Stimulated activated CD8-positive, alpha-beta memory T cell treated with anti-CD3 and anti-CD28 coated beads, Interleukin-2, amount 100 ng/mL, for 1 hour (primary cell): ENCODE measurements around the gene TLE5.
A peak's percentile ranks its signal among the peaks of the same experiment; 100 is the strongest.
"Not testable (repeated sequence)": the region's sequence is repeated elsewhere in the genome, so short reads cannot be mapped to it uniquely, and the experiment has no call there.

Experiments
- DNase-seq, 2 donors: peaks; one replicate each; pipeline ENCODE4 v3.0.0-alpha.2; 2020; ENCODE audit warnings: low read depth in 2 of 2

Gene TLE5

DNA sequence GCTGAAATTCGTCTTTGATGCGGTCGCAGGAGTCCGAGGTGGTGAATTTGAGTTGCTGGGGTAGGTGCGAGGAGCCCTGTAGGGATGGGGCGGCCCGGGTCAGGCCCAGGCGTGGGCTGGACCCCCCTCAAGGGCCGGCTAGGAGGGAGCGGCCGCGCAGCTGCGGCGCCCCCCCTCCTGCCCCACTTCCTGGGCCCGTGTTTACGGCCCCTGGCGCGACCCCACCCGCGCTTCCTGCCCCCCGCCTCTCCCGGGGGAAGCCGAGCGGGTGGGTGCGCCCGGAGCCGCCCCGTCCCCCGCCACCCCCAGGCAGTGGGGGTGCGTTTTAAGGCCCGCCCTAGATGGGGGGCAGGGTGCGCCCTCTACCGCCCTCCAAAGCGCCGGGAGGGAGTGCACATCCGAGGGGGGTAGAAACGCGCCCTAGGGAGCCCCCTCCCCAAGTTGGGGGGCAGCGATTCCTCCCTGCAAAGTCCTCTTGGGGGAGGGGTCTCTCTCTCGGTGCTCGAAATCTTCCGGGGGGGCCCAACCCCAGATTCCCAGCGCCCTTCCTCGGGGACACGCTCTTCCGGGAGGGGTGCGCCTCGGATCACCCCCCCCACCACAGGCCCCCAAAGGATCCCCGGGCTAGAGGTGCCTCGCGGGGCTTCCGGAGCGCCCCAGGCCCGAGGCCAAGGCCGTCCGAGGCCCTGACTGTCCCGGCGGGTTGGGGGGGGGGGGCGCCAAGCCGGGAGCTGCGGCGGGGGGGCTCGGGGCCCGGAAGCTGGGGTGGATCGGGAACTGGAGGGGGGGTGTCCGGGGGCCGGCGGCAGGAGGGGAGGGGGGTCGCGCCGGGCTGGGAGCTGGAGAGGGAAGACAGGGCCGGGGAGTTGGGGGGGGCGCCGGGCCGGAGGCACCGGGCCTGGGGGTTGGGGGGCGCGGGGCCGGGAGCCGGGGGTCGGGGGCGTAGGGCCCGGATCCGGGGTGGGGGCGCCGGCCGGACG, 823 bp downstream of the TLE5 start:
- peak; percentile 56 to 57 for DNase-seq

DNA sequence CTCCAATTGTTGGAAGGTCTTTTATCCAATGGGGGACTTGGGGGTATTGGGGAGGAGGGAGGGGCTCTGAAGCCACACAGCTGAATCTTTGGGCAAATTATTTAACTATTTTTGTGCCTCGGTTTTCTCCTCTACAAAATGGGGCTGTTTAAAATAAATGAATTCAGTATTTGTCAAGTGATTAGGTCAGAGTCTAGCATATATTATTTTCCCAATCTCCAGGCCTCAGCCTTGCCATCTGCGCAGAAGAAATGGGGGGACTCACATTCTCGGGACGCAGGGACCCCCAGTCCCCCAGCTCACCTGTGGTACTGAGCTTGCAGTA, 1.5 kb downstream of the TLE5 start:
- DNase-seq: no peak

DNA sequence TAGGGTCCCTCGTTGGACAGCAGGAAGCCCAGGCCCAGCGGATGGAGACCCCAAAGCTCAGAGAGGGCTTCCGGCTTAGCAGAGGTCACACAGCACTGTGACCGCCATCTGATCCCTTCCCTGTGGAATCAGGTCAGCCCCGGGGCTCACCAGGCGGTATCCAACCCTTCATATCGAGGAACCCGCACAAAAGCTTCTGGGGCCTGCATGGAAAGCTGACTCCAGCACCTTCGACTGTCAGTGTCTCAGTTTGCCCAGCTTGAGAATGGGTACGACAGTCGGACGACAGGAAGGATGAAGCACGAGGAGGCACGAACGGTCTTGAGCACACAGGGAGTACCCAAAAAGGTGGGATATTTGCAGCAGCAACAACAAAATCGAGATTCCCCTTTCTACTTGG, 2.6 kb downstream of the TLE5 start:
- no peak for DNase-seq

DNA sequence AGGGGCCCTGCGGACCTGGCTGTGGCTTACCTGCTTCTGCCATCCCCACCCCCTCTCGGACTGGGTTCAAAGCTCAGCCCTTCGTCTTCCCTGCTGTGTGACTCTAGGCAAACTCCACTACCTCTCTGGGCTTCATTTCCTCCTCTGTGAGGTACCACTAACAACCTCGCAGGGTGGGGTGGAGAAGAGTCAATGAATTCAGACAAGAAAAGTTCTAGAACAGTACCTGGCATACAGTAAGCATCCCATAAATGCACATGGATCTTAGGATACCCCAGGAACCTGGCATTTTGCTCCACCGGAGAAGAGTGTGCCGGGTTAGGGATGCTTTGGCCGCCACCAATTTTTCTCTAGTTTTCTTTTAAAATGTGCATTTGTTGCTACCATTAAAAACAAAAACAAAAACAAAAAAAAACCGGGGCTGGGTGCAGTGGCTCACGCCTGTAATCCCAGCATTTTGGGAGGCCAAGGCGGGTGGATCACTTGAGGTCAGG, 3.4 kb downstream of the TLE5 start:
- no peak for DNase-seq

DNA sequence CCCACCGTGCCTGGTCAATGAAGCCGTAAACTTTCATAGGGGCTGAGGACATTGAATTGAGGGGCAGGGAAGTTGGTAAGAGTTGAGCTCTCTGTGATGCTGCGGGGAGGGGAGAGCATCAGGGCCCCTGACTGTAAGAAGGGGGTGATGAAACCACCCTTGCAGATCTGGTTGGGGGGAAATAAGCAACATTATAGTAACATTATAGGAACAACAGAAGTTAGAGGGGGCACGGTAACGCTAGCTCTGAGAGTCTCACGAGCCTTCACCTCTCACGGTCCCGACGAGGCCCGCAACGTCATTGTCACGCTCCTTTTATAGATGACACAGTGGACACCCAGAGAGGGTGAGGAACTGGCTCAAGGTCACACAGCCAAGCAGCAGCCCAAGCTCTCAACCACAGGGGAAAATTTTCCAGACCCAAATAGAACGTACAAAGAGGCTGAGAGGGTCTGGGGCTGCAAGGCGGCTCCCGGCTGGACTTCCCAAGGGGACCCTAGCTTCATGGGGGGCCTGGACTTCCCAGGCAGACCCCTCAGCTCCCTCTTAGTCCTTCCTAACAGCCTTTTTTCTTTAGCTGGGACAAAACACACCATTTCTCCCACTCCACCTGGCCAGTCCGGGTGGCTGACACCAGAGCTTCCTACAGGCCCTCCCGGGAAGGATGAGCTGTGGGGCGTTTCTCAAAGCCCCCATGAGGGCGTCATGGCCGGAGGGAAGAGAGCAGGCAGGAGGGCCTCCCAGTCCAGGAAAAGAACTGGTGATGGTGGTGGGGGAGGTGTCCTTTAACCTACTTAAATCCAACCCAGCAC, 4.1 kb downstream of the TLE5 start:
- no peak for DNase-seq

DNA sequence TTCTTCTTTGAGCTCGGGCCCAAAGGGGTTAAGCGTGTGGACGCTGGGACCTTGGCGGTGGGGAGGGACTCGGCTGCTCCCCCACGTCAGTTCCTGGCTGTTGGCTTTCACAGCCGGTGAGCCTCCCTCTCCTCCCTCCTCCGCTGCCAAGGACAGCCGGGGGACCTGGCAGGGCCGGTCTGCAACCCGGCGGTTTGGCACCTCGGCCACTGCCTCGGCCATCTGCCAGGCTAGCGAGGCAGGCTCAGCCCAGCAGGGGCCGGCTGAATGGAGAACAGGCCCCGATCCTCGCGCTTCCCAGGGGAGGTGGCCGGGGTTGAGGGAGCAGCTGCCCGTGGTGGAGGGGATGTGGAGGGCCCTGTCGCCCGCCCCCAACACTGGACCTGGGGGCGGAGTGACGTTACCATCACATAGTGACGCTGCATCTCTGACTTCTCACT, 5.0 kb downstream of the TLE5 start:
- no peak for DNase-seq

DNA sequence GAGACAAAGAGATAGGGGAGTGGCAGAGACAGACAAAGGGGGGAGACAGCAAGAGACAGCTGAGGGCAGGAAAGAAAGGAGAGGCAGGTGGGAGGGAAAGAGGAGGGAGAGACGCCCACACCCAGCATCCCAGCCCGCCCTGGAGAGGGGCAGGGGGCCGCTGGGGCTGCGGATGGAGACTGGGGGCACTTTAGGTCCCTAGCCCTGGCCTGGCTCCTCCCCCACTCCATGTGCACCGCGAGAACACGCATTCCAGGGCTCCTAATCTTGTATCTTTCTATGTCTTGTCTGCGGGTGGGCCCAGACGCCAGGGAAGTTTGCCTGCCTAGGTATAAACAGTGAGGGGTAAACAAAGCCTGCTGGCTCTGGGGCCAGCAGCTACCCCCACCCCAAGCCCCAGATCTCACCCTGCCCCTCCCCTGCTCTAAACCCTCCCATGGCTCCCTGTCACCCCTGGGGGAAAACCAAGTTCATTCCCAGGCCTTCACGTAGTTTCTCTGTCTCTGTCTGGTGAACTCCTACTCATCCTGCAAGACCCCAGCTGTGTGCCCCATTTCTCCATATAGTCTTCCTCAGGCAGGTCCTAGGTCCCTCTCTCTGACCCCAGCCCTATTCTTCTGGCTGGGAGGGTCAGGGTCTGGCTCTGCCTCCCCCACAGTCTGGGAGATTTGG, 5.7 kb downstream of the TLE5 start:
- no peak for DNase-seq

DNA sequence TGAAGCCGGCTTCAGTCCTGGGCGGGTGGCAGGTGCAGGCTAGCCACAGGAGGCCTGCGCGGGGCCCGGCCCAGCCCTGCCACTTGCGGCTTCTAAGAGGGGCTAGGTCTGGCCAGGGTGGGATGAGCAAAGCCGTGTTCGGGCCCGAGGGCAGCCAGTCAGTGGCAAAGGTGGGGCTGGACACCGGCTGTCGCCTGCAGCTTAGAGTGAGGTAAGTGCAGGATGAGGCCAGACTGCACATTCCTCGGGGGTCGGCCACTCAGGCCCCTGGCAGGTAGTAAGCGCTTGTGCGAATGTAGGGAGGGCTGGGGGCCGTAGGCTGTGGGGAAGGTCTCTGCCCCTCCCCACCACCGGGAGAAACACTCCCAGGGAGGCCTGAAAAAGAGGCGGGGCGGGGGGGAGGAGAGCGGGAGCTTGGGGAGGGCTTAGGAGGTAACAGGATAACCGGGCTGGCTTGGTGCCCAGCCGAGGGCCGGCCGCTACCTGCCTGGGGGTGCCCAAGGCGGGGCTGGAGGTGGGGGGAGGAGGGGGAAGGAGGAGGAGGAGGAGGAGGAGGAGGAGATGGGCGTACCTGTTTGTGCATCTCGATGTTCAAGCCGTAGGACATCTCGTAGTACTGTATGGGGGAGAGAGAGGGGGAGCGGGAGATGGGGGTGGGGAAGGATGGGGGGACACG, 6.4 kb downstream of the TLE5 start:
- no peak for DNase-seq

DNA sequence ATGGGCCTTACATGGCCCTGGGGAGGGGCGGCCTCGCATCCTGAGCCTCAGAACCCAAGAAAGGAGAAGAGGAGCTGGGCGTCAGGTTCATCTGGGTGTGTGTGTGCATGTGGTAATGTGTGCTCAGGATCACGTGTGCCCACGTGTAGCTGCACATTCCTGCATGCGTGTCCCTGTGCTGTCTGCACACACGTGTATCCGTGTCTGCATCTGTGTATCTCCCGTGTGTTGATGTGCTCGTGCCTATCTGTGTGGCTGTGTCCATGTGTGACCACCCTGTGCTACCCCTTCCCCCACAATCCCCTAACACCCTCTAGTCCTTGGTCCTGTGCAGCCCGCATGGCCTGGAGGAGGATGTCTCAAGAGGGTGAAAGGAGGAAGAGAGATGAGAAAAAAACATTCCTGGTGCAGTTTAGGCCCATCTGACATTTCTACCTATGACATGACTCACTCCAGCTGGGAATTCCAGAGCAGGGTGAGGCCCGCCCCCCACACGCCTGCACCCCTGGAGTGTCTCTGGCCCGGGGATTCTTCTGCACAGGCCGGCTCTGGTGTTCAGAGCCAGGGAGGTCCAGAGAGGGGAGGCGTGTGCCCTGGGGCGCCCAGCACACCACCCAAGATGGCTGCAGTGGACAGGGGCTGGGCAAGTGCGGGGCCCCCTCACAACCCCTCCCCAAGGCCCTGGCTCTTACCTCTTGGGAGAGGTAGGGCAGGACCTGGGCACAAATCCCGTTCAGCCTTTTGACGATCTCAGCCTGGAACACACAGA, 7.1 kb downstream of the TLE5 start:
- DNase-seq: no peak

DNA sequence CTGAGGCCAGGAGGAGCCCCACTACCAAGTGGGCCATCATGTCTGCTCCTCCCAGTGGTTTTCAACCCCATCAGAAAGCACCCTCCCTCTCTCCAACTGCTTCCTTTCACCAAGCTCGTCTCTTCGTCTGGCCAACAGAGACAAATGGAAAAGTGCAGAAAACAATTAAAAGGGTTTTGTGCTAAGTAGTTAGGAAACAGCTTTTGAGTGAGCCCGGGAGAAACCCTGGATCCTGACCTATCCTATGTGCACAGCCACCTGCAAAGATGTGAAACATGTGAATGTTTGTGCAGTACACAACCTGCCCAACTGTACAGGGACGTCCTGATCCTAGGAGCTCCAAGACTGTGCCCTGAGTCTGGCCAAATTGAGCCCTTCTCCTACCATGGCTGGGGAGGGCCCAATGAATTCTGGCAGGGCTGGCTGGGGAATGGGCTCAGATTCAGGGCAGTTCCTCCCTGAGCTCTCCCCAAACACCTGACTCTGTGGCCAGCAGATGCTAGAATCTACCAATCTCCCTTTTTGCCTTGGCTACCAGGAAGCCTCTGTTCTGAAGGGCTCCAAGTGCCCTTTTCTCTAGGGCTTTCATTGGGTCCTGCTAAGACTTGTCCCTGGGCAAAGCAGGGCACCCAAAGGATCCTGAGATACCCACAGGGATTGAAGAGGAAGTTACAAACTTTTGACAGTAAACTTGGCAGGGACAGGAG, 7.9 kb downstream of the TLE5 start:
- DNase-seq: no peak

DNA sequence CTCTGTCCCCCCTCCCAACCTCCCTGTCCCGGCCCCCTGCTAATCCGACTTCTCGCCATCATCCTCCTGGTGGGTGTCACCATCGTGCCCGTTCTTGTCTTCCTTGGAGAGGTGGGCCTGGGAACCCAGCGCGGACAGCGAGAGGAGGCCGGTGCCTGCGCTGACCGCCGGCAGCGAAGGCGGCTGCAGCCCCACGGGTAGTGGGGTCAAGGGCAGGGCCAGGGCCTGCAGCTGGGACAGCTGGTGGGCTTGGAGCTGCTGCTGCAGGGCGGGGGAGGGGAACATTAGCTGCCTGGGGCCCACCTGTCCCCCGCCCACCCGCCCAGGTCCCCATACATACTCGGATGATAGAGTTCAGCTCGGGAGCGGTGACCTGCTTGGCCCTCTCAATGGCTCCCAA, 8.5 kb downstream of the TLE5 start:
- no peak for DNase-seq

DNA sequence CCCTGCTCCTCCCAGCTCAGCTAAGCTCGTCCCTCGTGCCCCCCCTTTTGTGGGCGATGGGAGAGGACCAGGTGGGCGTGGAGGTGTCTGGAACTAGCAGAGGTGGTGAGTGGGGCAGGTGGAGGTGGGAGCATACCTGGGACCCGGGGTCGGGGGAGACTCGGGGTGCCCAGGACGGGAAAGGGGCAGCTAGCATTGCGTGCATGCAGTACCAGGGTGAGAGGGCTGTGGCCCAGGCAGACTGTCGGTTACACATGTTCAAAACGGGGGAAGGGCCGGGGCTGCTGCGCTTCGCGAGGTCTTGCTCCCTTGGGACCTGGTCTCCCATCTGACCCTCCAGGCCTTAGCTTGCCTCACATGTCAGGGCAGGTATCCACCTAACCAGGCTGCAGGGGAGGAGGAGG, 9.1 kb downstream of the TLE5 start:
- DNase-seq: no peak

DNA sequence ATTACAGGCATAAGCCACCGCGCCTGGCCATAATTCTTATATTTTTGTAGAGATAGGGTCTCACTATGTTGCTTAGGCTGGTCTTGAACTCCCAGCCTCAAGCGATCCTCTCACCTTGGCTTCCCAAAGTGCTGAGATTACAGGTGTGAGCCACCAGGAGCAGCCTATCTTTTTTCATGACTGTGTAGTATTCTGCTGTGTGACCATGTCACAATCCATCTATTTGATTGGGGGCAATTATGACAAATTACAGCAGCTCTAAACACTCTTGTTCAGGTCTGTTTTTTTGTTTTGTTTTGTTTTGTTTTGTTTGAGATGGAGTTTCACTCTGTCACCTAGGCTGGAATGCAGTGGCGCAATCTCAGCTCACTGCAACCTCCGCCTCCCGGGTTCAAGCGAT, 12.3 kb downstream of the TLE5 start:
- not testable (repeated sequence) for DNase-seq

DNA sequence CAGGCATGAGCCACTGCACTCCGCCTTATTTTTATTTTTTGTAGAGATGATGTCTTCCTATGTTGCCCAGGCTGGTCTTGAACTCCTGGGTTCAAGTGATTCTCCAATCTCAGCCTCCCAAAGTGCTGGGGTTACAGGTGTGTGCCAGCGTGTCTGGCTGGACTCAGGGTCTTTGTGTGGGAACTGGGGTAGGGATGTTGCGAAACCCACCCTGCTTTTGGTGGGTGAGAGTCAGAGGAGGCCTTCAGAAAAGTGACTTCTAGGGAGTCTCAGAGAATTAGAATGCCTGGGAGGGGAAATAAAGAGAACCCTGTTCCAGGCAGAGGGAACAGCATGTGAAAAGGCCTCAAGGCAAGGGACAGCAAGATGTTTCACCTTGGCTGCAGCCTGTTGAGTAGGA, 13.2 kb downstream of the TLE5 start:
- no peak for DNase-seq

DNA sequence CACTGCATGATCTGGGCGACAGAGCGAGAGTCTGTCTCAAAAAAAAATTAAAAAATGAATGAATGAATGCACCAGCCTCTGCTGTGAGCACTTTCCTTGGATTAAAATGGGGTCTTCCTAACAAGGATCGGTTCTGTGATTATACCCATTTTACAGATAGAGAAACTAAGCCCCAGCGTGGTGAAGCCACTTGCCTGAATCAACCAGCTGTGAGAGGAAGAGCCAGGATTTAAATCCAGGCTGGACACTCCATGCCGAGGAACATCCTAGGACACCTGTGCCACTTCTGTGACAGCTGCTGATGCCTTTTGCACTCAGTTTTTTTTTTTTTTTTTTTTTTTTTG, 14.1 kb downstream of the TLE5 start:
- no peak for DNase-seq

DNA sequence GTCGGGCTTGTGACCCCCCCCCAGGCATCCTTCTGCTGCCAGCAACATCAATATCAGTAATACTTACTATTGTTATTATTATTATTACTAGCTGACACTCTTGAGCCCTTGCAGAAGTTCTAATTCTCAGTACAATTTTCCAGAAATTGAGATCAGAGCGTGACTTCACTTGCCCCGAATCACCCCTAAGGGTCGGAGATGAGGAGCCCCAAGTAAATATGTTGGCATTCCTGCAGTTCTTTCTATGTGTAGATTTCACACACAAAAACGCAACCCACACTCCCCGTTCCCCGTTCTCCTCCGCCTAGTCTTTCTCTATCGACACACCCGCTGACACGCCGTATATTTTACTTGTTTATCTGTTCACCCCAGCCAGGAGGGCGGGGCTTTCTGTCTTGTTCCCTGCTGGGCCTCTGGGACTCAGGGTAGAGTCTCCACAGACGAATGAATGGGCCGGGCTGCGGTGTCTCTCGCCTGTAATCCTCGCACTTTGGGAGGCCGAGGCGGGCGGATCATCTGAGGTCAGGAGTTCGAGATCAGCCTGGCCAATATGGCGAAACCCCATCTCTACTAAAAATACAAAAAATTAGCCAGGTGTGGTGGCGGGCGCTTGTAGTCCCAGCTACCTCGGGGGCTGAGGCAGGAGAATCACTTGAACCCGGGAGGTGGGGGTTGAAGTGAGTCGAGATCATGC, 14.7 kb downstream of the TLE5 start:
- DNase-seq: peak in 1 of 2 donors; percentile 31

DNA sequence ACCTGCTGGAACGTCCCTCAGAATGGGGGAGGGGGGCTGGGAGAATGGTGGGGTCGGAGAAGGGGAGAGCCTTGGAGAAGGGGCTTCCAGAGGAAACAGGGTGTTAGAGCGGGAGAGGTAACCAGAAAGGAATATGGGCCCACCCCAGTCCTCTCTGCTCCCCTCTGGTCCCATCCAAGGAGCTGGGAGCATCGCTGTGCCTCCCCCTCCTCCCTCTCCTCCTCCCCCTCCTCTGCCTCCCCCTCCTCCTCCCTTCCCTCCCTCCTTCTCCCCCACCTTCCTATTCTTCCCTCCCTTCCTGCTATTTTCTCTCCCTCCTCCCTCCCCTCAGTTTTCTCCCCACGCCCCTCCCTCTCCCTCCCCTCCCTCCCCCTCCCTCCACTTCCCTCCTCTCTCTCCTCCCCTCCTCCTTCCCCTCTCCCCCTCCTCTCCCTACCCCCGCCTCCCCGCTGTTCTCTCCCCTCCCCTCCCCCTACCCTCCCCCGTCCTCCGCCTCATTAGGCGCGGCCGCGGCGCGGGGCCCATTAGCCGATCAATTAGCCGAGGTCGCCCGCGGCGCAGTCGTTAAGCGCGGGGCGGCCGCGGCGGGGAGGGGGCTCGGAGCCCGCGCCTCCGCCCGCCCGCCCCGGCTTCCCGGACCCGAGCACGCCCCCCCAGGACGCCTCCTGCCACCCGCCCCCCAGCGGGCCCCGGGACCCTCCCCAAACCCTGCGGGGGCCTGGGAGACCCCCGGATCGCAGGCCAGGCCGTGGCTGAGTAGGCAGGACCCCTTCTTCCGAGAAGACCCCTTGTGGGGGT, 15.4 kb downstream of the TLE5 start:
- DNase-seq: no peak

DNA sequence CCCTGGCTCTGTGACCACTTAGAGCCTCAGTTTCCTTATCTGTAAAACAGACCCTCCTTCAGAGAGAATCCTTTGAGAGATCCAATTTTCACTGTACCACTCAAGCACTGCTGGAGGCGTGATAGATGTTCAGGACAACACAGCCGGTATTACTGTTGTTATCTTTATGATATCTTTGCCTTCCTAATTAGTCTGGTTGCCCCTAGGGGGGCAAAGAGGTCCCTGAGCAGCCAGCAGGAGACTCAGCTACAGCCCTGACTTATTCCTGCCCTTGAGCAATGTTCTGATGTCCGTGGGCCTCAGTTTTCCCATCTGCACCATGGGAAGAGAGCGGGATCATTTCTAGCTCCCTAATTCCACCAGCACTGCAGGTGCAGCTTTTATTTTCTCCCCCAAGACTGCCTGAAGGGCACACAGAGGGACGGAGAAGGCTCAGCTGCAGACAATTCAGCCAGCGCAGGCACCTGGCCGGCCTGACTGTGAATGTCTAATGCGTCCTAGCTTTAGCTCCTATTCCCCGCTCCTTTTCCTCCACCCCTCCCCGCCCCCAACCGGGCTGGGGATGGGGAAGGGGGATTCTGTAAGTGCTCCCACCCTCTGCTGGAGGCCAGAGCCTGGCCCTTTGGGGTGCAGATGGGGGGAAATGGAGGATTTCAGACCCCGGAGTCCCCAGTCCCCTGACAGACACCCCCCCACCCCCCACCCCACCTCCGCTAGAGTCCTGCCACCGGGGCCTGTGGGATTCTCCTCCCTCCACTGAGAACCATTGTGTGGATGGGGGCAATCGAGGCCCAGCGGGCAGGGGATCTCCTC, 16.2 kb downstream of the TLE5 start:
- DNase-seq: no peak
